ENCODE measurements around the gene AKAP3. TPM values are rescaled to one million over a fixed set of nuclear protein-coding genes. Genes with fewer than 3 reads are reported as not detected.

AKAP3 gene
- total and polyA plus RNA-seq, 2 of the 8 experiments (the other 6 are each of a cell fraction or from before 2014, with no cell fraction given): 0.54 to 1.0 TPM

DNA sequence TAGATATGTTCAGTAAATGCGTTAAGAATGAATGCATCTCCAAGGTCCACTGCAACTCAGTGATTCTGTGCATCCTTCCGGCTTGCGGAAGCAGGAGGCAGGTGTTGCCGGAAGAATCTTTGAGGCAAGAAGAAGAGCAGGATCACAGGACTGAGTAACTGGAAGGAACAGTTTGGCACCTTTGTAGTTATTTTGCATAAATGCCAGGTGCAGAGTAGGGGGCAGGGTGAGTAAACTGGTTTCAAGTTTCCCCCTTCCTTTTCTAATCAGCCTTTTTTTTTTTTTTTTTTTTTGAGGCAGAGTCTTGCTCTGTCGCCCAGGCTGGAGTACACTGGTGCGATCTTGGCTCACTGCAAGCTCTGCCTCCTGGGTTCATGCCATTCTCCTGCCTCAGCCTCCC lies 64.6 kb downstream of the AKAP3 start (continued):
- TF ChIP-seq, protein P1, sequence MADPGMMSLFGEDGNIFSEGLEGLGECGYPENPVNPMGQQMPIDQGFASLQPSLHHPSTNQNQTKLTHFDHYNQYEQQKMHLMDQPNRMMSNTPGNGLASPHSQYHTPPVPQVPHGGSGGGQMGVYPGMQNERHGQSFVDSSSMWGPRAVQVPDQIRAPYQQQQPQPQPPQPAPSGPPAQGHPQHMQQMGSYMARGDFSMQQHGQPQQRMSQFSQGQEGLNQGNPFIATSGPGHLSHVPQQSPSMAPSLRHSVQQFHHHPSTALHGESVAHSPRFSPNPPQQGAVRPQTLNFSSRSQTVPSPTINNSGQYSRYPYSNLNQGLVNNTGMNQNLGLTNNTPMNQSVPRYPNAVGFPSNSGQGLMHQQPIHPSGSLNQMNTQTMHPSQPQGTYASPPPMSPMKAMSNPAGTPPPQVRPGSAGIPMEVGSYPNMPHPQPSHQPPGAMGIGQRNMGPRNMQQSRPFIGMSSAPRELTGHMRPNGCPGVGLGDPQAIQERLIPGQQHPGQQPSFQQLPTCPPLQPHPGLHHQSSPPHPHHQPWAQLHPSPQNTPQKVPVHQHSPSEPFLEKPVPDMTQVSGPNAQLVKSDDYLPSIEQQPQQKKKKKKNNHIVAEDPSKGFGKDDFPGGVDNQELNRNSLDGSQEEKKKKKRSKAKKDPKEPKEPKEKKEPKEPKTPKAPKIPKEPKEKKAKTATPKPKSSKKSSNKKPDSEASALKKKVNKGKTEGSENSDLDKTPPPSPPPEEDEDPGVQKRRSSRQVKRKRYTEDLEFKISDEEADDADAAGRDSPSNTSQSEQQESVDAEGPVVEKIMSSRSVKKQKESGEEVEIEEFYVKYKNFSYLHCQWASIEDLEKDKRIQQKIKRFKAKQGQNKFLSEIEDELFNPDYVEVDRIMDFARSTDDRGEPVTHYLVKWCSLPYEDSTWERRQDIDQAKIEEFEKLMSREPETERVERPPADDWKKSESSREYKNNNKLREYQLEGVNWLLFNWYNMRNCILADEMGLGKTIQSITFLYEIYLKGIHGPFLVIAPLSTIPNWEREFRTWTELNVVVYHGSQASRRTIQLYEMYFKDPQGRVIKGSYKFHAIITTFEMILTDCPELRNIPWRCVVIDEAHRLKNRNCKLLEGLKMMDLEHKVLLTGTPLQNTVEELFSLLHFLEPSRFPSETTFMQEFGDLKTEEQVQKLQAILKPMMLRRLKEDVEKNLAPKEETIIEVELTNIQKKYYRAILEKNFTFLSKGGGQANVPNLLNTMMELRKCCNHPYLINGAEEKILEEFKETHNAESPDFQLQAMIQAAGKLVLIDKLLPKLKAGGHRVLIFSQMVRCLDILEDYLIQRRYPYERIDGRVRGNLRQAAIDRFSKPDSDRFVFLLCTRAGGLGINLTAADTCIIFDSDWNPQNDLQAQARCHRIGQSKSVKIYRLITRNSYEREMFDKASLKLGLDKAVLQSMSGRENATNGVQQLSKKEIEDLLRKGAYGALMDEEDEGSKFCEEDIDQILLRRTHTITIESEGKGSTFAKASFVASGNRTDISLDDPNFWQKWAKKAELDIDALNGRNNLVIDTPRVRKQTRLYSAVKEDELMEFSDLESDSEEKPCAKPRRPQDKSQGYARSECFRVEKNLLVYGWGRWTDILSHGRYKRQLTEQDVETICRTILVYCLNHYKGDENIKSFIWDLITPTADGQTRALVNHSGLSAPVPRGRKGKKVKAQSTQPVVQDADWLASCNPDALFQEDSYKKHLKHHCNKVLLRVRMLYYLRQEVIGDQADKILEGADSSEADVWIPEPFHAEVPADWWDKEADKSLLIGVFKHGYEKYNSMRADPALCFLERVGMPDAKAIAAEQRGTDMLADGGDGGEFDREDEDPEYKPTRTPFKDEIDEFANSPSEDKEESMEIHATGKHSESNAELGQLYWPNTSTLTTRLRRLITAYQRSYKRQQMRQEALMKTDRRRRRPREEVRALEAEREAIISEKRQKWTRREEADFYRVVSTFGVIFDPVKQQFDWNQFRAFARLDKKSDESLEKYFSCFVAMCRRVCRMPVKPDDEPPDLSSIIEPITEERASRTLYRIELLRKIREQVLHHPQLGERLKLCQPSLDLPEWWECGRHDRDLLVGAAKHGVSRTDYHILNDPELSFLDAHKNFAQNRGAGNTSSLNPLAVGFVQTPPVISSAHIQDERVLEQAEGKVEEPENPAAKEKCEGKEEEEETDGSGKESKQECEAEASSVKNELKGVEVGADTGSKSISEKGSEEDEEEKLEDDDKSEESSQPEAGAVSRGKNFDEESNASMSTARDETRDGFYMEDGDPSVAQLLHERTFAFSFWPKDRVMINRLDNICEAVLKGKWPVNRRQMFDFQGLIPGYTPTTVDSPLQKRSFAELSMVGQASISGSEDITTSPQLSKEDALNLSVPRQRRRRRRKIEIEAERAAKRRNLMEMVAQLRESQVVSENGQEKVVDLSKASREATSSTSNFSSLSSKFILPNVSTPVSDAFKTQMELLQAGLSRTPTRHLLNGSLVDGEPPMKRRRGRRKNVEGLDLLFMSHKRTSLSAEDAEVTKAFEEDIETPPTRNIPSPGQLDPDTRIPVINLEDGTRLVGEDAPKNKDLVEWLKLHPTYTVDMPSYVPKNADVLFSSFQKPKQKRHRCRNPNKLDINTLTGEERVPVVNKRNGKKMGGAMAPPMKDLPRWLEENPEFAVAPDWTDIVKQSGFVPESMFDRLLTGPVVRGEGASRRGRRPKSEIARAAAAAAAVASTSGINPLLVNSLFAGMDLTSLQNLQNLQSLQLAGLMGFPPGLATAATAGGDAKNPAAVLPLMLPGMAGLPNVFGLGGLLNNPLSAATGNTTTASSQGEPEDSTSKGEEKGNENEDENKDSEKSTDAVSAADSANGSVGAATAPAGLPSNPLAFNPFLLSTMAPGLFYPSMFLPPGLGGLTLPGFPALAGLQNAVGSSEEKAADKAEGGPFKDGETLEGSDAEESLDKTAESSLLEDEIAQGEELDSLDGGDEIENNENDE (IDR thresholded peaks at IDR 0.05; ENCODE audit: insufficient replicate concordance, low read length): no peak
- TF ChIP-seq JUND (IDR thresholded peaks at IDR 0.05; ENCODE audit: low read length) (no peak), GABPA (IDR thresholded peaks at IDR 0.05; ENCODE audit: borderline replicate concordance, insufficient read depth, low read length) (no peak)
